NCI-H446 treated with DMSO at 0.1 percent for 48 hours (cell line): ENCODE measurements around the gene RPS4Y1.
"Not testable (repeated sequence)": the region's sequence is repeated elsewhere in the genome, so short reads cannot be mapped to it uniquely, and the experiment has no call there.

ENCODE experiments used
- DNase-seq: peaks from one replicate; lab custom pipeline; 2025; lab: John Stamatoyannopoulos, UW

The RPS4Y1 gene

DNA sequence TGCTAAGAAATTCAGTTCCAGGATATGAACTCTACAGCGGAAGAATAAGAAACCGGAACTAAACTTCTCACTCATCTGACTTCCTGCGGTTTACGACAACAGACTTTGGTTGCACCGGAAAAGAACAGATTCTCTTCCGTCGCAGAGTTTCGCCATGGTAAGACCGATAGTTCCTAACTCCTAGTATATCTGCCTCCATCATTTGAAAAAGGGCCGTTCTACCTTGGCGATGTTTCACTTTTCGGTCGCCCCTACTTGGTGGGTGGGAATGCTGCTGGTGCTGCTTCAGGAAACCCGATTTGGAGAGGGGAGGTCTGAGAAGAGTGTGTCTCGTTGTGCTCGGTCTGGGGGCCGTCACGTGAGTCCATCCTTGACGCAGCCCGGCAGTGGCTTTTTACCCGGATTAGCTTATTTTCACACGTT, at the start of gene RPS4Y1:
RPS4Y1 (plus strand) TSS at position 132 of the 423 bp plus-strand sequence; CDS start at position 155, 23 bp downstream.
- DNase-seq, result peak; percentile 10

DNA sequence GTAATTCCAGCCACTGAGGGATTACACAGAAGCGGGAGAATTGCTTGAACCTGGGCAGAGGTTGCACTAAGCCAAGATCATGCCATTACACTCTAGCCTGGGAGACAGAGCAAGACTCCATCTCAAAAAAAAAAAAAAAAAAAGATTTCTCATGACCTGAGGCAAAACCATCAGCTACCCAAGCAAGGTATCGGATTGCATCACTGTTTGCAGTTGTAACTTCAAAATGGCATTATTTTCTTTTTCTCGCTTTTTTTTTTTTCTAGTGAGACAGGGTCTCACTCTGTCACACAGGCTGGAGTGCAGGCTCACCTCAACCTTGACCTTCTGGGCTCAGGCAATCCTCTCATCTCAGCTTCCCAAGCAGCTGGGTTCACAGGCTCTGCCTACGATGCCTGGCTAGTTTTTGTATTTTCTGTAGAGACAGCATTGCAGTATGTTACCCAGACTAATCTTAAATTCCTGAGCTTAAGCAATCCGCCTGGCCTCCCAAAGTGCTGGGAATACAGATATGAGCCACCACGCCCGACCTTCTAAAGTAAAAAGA, 44.4 kb upstream of the RPS4Y1 start:
- no peak for DNase-seq

DNA sequence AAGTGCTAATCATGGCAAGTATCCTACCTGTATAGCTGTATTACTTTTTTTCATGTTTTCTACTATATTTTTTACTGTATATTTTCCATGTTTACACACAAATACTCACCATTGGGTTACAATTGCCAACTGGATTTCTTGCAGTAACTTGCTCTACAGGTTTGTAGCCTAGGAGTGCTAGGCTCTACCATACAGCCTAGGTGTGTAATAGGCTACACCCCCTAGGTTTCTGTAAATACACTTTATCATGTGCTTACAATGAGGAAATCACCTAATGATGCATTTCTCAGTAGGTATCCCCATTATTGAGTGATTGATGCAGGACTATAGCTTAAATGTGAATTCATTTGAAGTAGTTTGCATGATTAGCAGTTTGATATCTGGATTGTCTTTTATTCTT, 43.4 kb upstream of the RPS4Y1 start:
- no peak for DNase-seq

DNA sequence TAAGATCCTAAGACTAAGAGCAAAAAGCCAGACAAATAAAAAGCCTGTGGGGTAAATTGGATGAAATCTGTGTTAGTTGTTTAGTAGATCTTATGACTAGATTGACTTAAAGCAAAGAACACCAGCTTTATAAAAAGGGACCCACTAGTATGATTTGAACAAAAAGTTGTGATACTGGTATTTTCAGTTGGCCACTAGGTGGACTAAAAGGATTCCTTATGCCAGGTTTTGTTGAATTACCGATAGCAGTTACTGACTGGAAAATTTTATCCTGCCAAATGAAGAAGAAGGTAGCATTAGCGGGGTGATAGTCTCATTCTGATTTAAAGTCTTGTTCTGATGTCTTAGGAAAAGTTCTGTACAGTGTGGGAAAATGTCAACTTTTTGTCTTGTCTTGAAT, 41.2 kb upstream of the RPS4Y1 start:
- DNase-seq, result no peak

DNA sequence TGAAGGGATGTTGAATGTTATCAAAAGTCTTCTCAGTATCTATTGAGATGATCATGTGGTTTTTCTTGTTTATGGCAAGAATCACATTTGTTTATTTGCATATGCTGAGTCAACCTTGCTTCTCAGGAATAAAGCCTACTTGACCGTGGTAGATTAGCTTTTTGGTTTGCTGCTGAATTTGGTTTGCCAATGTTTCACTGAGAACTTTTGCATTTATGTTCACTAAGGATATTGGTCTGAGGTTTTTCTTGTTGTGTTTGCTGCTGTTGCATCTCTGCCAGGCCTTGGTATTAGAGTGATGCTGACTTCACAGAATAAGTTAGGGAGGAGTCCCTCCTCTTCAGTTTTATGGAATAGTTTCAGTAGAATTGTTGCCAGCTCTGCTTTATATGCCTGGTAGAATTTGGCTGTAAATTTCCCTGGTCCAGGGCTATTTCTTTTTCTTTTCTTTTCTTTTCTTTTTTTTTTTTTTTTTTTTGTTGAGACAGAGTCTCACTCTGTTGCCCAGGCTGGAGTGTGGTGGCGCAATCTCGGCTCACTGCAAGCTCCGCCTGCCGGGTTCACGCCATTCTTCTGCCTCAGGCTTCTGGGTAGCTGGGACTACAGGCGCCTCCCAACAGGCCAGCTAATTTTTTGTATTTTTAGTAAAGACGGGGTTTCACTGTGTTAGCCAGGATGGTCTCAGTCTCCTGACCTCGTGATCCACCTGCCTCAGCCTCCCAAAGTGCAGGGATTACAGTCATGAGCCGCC, 24.1 kb upstream of the RPS4Y1 start:
- not testable (repeated sequence) for DNase-seq

DNA sequence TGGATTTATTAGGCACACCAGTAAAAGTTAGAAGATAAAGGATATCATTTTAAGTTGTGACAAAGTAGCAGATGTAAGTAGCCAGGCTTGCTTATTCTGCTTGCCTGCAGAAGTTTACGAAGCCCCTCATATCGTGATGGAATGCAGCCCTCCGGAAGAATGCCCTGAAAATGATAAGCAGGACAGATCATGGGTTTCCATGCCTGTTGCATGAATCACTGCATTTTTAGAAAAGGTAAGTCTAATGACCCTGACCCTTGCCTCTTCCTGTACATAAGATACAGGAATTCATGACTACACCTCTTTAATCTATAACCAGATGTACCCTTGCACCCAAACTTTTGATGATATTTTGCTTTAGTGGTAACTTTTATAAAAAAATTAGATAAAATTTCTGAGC, 16.9 kb upstream of the RPS4Y1 start:
- no peak for DNase-seq

DNA sequence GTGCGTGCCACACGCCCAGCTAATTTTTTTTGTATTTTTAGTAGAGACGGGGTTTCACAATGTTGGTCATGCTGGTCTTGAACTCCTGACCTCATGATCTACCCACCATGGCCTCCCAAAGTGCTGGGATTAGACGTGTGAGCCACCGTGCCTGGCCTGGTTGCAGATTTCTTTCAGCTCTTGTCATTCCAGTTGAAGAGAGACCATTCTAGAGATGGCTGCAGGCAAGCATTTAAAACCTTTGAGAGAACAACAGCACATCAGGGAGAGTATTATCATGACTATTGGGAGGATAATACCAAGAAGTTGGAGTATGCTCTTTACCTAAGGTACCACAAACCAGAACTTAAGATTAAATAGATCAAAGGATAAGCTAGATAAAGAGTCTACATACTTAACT, 12.9 kb upstream of the RPS4Y1 start:
- DNase-seq, result no peak

DNA sequence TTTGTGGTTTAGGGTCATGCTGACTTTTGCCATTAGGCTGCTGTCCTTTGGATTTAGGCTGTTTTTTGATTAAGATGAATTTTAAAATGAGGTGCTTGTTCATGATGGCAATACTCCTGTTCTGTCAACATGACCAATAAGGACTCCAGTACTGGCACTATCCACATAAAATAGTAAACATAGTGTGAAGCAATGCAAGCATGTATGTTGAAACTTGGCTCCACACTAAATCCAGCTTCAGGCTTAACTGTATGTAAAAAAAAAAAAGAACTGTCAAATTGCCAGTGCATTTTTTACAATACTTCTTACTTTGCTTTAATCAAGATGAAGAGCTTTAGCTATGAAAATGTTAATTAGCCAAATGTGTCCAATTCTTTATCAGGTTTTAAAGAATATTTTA, 6.2 kb upstream of the RPS4Y1 start:
- no peak for DNase-seq

DNA sequence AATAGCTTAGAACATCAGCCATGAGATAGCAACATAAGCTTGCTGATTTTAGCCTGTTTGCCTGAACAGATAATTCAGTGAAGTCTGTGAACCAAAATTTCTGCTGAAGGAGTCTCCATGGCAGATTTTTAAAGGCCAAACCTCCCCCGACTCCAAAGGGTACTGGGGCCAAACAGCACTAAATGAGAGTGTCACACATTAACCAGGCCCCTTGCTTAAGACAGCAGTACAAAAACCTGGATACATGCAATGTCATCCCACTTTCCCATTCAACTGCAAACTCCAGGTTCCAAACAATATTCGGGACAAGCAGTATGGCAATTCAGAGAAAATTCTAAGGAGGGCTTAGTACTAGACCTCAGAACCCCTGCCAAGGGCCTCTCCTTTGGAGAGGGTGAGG, 4.3 kb upstream of the RPS4Y1 start:
- DNase-seq, result no peak

DNA sequence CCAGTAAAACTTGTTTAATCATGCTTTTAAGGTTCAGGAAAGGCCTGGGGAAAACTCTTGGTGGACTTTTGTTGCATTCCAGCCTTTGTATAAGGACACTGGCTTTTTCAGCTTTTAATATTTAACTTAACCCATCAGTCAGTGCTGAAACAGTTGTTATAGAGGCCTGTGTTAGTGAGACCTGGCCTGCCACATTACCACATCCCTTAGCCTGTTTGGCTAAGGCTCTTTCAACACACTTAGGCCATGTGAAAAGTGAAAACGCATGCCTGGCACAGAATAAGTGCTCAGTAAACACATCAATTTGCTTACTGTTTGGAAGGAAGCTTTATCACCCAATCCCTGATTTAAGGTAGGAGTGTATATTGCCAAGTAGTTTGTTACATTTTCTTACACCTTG, 3.5 kb upstream of the RPS4Y1 start:
- DNase-seq, result no peak

DNA sequence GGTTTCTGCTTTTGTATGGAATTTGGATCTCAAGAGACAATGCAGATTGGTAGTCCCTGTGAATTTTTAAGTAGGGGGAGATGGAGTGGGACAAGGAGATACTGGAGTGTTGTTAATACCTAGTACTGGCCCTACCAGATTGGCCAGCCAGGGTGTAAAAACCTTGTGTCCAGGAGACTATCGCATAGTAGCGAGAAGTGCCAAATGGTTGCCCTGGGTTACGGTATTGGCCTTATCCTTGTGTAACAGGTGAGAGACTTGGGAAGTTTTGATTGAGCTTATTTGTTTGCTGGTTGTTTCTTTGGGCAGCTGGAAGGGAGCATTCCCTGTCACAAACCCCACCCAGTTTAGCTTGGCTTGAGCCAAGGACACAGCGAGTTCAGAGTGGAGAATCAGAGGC, 5.4 kb downstream of the RPS4Y1 start:
- DNase-seq, result no peak

DNA sequence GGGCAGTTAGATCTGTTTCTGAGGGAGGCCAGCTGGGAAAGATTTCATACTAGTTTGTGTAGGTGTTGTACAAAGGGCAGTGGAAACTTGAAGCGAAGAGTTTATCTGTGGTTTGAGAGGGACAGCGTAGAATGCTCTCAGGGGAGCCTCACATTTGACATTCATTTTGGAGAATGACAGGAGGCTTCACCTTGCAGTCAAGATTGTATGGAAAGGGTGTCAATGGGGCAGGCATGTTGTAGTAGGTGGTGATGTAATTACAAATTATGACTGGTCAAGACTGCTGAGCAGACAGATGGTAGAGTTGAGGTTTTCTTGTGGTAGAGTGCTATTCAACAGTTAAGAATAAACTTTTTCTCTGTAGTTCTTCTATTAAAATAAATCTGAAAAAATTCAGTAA, 7.0 kb downstream of the RPS4Y1 start:
- no peak for DNase-seq

DNA sequence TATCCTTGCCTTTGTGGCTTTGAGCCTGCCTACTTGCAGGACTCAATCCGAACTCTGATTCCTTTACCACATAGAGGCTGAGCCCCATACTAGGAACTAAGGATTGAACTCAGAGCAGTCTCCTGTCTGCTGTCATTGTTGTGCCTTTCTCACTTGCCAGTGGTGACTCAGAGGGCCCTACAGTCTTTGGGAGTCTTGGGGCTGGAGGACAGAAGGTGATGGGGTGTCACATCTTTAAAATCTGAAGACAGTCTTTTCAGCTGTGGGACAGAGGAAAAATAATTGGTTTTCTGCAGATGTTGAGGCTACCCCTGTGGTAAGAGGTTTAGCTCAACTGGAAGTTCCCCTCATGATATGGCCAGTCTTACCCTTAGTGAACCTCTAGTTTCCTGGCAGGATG, 8.0 kb downstream of the RPS4Y1 start:
- DNase-seq, result no peak

DNA sequence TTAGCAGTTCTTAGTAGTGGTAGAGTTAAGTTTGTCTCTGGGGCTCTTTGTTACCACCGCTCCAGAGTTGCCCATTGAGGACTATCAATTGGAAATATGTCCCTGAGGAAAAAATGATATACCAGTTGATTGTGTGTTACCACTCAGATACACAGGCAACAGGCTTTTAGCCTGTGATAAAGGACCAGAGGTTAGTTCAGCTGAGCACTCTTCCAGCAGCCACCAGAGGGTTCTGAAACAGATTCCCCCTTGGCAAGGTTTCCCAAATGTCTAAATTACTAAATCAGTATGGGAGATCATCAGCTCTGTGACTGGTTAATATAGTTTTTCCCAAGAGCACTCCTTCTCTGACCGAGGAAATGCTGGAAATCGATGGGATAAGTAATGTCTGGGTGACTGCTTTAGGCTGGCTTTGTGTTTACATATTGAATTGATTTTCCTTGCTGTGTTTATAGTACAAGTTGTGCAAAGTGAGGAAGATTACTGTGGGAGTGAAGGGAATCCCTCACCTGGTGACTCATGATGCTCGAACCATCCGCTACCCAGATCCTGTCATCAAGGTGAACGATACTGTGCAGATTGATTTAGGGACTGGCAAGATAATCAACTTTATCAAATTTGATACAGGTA, 12.9 kb downstream of the RPS4Y1 start:
- no peak for DNase-seq

DNA sequence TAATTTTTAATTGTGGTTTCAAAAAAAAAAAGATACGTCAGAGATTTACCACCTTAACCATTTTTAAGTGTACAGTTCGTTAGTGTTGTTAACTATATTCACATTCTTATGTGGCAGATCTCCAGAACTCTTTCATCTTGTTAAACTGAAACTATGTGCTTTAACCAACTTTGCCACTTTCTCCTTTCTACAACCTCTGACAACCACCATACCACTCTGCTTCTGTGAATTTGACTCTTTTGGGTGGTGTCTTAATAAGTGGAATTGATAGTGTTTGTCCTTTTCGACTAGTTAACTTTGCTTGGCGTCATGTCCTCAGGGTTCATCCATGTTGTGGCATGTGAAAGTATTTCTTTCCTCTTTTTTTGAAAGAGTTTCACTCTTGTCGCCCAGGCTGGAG, 15.7 kb downstream of the RPS4Y1 start:
- DNase-seq, result no peak

DNA sequence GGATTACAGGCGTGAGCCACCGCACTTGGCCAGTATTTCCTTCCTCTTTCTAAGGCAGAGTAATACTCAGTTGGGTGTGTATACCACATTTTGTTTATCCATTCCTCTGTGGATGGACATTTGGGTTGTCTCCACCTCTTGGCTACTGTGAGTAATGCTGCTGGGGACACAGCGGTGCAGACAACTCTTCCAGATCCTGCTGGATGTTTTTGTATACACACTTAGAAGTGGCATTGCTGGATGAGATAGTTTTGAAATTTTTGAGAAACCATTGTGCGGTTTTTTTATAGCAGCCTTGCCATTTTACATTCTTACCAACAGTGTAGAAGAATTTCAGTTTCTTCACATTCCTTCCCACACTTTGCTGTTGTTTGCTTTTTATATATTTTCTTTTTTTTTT, 16.3 kb downstream of the RPS4Y1 start:
- no peak for DNase-seq

DNA sequence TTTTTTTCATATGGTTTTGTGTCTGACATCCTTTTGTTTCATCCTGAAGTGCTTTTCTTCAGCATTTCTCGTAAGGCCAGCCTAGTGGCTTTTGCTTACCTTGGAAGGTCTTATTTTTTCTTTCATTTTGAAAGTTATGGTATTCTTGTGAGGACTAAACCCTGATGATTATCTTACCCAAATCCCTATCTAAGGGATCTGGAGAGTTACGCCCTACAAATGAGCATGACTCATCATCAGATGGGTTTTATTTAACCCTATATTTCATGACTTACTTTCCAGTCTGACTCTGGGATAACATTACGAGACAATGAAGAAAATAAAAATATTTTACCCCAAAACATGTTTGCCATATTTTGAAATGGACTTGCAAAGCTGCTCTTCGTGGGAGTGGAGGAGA, 18.4 kb downstream of the RPS4Y1 start:
- DNase-seq, result no peak

DNA sequence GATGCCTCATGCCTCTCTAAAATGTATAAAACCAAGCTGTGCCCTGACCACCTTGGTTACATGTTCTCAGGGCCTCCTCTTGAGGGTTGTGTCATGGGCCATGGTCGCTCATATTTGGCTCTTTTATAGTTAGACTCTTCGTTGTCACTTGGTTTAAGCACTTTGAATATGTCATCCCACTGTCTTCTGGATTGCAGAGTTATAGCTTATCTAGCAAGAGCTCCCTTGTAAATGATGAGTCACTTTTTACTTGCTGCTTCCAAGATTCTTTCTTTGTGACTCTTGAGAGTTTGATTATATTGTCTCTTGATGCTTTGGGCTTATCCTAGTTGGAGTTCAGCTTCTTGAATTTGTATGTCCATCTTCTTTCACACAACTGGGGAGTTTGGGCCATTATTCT, 19.1 kb downstream of the RPS4Y1 start:
- DNase-seq, result no peak

DNA sequence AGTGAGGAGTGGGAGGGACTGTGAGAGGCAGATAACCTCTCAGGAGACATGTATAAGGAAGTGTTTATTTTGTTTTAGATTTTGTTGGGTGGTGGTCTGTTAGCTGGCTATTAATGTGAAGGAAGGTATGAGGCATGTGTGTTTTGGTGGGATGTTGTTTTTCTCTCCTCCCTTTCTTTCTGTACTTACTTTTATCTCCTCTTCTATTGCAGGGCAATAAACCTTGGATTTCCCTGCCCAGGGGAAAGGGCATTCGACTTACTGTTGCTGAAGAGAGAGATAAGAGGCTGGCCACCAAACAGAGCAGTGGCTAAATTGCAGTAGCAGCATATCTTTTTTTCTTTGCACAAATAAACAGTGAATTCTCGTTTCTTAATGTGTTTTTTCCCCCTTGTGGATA, 25.2 kb downstream of the RPS4Y1 start:
- no peak for DNase-seq

DNA sequence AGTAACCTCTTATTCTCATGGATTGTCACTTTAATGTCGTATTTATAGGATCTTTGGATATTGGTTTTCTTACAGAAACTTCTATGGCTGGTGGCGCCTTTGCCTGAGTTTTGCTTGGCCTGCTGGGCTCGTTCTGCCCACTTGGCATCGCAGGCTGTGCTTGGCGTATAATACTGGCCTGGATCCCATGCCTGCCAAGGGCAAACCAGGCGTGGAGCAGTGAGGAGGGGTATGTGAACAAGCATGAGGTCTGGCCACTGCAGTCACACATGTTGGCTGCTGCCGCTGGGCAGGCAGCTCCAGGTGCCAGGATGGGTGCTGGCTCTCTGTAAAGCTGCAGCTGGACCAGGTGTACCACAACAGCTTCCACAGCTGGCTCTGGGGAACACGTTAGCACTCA, 26.1 kb downstream of the RPS4Y1 start:
- DNase-seq, result no peak

DNA sequence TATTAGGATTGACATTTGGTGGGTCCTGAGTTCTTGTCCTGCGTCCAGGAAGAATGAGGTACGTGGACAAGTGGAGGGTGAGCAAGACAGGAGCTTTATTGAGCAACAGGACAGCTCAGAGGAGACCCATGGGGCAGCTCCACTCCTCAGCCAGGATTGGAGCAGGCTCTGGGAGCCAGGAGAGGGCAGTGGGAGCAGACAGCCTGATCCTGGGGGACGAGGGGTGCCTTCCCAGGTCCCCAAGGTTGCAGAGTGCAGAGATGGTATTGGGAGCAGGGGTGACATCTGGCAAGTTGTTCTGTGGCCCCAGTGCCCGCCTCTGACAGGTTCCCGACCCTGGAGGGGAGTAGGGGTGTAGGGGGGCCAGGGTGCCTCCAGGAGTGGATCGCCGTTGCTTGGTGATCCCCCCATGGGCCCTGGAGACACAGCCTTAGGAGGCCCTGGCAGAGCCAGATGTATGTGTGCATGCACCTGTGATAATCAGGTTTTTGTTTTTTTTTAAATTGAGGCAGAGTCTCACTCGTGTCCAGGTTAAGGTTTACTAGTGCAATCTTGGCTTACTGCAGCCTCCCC, 26.7 kb downstream of the RPS4Y1 start:
- no peak for DNase-seq

DNA sequence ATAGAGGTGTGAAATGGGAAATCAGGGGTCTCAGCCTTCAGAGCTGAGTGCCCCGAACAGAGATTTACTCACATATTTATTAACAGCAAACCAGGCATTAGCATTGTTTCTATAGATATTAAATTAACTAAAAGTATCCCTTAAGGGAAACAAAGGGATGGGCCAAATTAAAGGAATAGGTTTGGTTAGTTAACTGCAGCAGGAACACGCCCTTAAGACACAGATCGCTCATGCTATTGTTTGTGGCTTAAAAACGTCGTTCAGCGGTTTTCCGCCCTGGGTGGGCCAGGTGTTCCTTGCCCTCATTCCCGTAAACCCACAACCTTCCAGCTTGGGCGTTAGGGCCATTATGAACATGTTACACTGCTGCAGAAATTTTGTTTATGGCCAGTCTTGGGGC, 30.8 kb downstream of the RPS4Y1 start:
- DNase-seq, result not testable (repeated sequence)

DNA sequence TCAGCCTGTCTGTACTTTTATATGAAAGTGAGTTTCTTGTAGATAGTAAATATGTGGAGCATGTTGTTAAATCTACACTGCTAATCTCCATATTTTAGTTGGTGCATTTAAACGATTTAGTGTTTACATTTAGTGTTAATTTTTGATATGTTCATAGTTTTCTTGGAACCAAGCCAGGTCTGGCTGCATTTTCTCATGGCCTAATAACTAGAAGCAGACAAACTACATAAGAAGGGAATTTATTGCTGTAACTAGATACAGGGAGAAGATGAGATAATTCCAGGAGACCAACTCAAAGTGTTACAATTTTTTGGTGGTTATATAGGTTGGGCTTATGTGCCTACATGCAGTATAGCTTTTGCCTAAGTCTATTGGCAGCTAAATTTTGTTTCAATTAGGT, 32.8 kb downstream of the RPS4Y1 start:
- DNase-seq, result no peak
